SU-DHL-6 (cell line): ENCODE data around the gene SLC2A1.

Source experiments
- H2AFZ ChIP-seq: fragments of 200-600 bp; sonication (generic); 2 replicates; pipeline ENCODE4 v1.6.1; 2014; ENCODE audit warnings: low read depth, mild to moderate bottlenecking, moderate library complexity, mixed read lengths, antibody characterized with exemption, low read length; ENCODE audit not compliant: severe bottlenecking
- H3F3A ChIP-seq: fragments of 200-600 bp; shearing (Covaris generic); 2 replicates; pipeline ENCODE4 v1.6.0; 2016; ENCODE audit warnings: antibody characterized with exemption, mild to moderate bottlenecking; ENCODE audit not compliant: insufficient read depth
- H3K27ac ChIP-seq: fragments of 200-600 bp; sonication (generic); 2 replicates; pipeline ENCODE4 v1.5.1; 2016; ENCODE audit warnings: low read depth, mild to moderate bottlenecking, low read length, moderate library complexity, mixed read lengths
- H3K27me3 ChIP-seq: fragments of 200-600 bp; sonication (generic), shearing (Covaris generic); 2 replicates; pipeline ENCODE4 v1.6.0; 2014; ENCODE audit warnings: mild to moderate bottlenecking, low read length
- H3K36me3 ChIP-seq: fragments of 200-600 bp; sonication (generic); 2 replicates; pipeline ENCODE4 v1.6.1; 2014; ENCODE audit warnings: mild to moderate bottlenecking, low read length, mixed read lengths
- H3K4me2 ChIP-seq: fragments of 300-600, 200-600 bp; shearing (Covaris generic), sonication (generic); 2 replicates; pipeline ENCODE4 v1.6.0; 2014; ENCODE audit warnings: low read length, low read depth, mild to moderate bottlenecking; ENCODE audit not compliant: poor library complexity, severe bottlenecking
- H3K4me3 ChIP-seq: fragments of 200-600 bp; sonication (generic); 2 replicates; pipeline ENCODE4 v1.5.1; 2014; ENCODE audit warnings: antibody characterized with exemption, low read length, mild to moderate bottlenecking, mixed read lengths; ENCODE audit not compliant: insufficient read depth, poor library complexity, severe bottlenecking
- H3K79me2 ChIP-seq: fragments of 200-600 bp; sonication (generic); 2 replicates; pipeline ENCODE4 v1.6.1; 2014; ENCODE audit warnings: mild to moderate bottlenecking, low read length, moderate library complexity; ENCODE audit not compliant: insufficient read depth
- H3K9ac ChIP-seq: fragments of 200-600 bp; sonication (generic); 2 replicates; pipeline ENCODE4 v1.7.0; 2014; ENCODE audit warnings: mild to moderate bottlenecking, low read length
- H3K9me2 ChIP-seq: fragments of 200-600 bp; sonication (generic); replicated peaks from 2 replicates; pipeline ENCODE4 v1.6.1; 2014; ENCODE audit warnings: low read length; ENCODE audit not compliant: insufficient read depth
- H3K9me3 ChIP-seq: fragments of 200-600 bp; sonication (generic); 2 replicates; pipeline ENCODE4 v1.6.1; 2014; ENCODE audit warnings: low read length, mixed read lengths; ENCODE audit not compliant: insufficient read depth
- H4K20me1 ChIP-seq: fragments of 200-600 bp; sonication (generic); 2 replicates; pipeline ENCODE4 v1.6.1; 2014; ENCODE audit warnings: low read depth, mild to moderate bottlenecking, antibody characterized with exemption, low read length, moderate library complexity, mixed read lengths
- EZH2phosphoT487 ChIP-seq: fragments of 200-600 bp; sonication (generic), shearing (Covaris generic); conservative IDR thresholded peaks from 2 replicates; pipeline ENCODE4 v1.6.1; 2018; ENCODE audit warnings: mild to moderate bottlenecking, antibody characterized with exemption, low read length, moderate library complexity, mixed read lengths
- TF ChIP-seq, protein P1 (sequence below): fragments of 200-600 bp; sonication (generic); IDR thresholded peaks from one replicate; pipeline ENCODE4 v1.5.1; 2017; ENCODE audit warnings: antibody characterized with exemption, mild to moderate bottlenecking, low read length, moderate library complexity; ENCODE audit not compliant: insufficient read depth, poor library complexity, severe bottlenecking

Gene SLC2A1

DNA sequence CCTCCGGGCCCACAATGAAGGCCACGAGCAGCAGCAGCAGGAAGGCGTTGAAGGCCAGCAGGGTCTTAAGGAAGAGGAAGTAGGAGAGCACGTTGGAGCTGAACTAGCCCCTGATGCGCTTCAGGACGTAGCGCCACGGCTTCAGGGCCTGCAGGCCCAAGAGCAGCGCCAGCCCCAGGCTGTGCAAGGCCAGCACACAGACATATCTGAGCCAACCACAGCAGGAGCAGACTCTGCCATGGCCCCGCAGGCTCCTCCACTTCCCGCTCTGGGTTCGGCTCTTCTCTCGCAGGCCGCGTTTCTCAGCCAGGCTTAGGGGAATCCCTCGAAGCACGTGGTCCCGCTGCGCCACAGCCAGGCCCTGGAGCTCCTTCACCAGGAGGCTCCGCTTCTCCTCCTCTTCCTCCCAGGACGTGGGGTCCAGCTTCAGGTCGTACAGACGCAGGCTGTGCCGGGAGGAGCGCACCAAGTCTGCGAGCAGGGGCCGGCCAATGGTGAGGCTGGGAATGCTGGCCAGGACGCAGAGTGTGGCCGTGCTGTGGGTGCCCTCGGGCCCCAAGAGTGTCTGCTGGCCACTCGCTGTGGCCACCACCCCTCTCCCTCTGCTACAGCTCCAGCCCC is 70.5 kb downstream of the SLC2A1 start:
- Histone ChIP-seq H2AFZ (no peak overlapping the region), H3K9me2 (no peaks in the 10 kb centered on the region), H3K4me2 (no peak overlapping the region), H4K20me1 (no peaks in the 10 kb centered on the region), H3K36me3 (no peaks in the 10 kb centered on the region), H3K79me2 (no peaks in the 10 kb centered on the region), H3F3A (no peaks in the 10 kb centered on the region), H3K9me3 (no peaks in the 10 kb centered on the region), H3K4me3 (no peak overlapping the region), H3K27me3 (no peaks in the 10 kb centered on the region), H3K9ac (no peak overlapping the region), H3K27ac (no peak overlapping the region)
- TF ChIP-seq EZH2phosphoT487 = no peak
- TF ChIP-seq, protein P1, sequence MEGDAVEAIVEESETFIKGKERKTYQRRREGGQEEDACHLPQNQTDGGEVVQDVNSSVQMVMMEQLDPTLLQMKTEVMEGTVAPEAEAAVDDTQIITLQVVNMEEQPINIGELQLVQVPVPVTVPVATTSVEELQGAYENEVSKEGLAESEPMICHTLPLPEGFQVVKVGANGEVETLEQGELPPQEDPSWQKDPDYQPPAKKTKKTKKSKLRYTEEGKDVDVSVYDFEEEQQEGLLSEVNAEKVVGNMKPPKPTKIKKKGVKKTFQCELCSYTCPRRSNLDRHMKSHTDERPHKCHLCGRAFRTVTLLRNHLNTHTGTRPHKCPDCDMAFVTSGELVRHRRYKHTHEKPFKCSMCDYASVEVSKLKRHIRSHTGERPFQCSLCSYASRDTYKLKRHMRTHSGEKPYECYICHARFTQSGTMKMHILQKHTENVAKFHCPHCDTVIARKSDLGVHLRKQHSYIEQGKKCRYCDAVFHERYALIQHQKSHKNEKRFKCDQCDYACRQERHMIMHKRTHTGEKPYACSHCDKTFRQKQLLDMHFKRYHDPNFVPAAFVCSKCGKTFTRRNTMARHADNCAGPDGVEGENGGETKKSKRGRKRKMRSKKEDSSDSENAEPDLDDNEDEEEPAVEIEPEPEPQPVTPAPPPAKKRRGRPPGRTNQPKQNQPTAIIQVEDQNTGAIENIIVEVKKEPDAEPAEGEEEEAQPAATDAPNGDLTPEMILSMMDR = no peak

DNA sequence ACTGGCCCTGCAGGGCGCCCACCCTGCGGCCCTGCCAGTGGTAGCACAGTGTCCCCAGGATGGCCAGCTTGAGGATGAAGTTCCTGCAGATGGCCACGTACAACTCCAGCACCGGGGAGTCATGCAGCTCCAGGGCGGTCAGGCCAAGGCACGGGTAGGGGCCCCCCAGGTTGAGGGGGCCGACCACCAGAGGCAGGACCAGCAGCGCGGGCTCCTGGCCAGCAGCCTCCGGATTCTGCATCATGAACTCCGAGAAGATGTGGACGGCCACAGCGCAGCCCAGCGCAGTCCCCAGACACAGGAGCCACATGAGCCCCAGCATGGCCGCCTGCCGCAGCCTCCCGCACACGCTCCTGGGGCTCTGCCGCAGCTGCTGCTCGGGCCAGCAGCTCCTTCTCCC is 71.3 kb downstream of the SLC2A1 start:
- Histone ChIP-seq H3K79me2 (no peaks in the 10 kb centered on the region), H3K4me3 (no peak overlapping the region), H3F3A (no peaks in the 10 kb centered on the region), H2AFZ (no peak overlapping the region), H3K9ac (no peak overlapping the region), H3K27me3 (no peaks in the 10 kb centered on the region; the same call in 1 of the 2 replicates), H3K9me2 (no peaks in the 10 kb centered on the region), H3K4me2 (no peak overlapping the region), H3K27ac (no peak overlapping the region), H3K36me3 (no peaks in the 10 kb centered on the region), H4K20me1 (no peaks in the 10 kb centered on the region), H3K9me3 (no peaks in the 10 kb centered on the region)
- no peak for TF ChIP-seq EZH2phosphoT487
- TF ChIP-seq, protein P1 = no peak

DNA sequence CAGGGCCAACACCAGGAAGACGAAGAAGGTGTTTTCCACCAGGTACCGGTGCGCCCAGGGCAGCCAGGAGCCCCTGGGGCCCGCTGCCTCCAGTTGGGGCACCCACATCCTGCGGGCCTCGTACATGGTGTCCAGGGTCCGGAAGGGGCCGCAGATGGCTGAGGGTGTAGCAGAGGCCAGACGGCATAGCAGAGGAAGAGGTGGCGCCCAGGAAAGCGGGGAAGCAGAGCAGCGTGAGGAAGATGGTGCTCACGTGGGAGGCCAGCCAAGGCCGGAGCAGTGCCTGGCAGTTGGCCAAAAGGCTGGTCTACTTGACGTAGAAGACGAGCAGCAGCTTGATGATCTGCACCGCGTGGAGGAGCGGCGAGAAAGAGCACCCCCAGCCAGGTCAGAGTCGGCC is 71.9 kb downstream of the SLC2A1 start:
- H3K27me3 ChIP-seq = no peaks in the 10 kb centered on the region; the same call in 1 of the 2 replicates
- H3K79me2 ChIP-seq = no peaks in the 10 kb centered on the region
- no peaks in the 10 kb centered on the region for H3K36me3 ChIP-seq
- no peak overlapping the region for H2AFZ ChIP-seq
- H3K9ac ChIP-seq = no peak overlapping the region
- H3K4me2 ChIP-seq = no peak overlapping the region
- H3K27ac ChIP-seq = no peak overlapping the region
- no peaks in the 10 kb centered on the region for H3F3A ChIP-seq
- TF ChIP-seq EZH2phosphoT487 = no peak
- TF ChIP-seq, protein P1 = no peak
- no peaks in the 10 kb centered on the region for H3K9me2 ChIP-seq
- no peak overlapping the region for H3K4me3 ChIP-seq
- no peaks in the 10 kb centered on the region for H4K20me1 ChIP-seq
- H3K9me3 ChIP-seq = no peaks in the 10 kb centered on the region
